ENCODE data around the gene CCDC78. TPM values are rescaled to one million over a fixed set of nuclear protein-coding genes. Genes with fewer than 3 reads are reported as not detected.
"Not testable (repeated sequence)": the region's sequence is repeated elsewhere in the genome, so short reads cannot be mapped to it uniquely, and the experiment has no call there.

The CCDC78 gene
- total and polyA plus RNA-seq, 12 donors = 0.21 to 1.7 (median 0.55) TPM; not detected in 1

DNA sequence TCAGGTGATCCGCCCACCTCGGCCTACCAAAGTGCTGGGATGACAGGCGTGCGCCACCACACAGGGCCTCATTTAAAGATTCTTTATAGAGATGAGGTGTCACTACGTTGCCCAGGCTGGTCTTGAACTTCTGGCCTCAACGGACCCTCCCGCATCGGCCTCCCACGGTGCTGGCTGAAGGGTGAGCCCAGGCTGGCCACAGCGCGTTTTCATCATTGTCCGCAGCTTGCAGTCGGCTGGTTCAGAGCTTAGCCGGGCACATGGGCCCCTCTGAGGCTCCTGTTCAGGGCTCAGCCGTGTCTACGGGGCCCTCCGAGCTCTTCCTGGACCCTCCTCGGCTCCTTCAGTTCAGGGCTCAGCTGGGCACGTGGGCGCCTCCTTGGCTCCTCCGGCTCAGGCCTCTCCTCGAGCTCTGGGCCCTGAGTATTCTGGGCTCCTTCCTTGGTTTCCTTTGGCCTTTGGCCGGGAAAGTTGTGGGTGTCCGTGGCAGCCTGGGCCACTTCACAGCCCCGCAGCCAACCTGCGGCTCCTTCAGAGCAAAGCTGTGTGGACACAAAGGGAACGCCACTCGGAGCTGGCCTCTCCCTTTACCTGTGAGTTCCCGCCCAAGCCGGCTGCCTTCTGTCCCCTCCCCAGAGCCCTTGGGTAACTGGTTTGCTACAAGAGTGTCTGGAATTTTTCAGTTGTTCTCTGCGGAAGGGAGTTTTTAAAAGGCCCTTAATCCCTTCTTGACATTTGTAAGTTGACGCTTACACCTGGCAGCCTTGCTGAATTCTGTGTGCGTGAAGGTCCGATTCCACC, 33.1 kb upstream of the CCDC78 start:
- DNase-seq = no peak
- Histone ChIP-seq H3K4me1 (peaks cover 0 to 10% (median 0%) of the 10 kb centered on the region in 9 donors), H3K27me3 (peaks cover 6 to 39% (median 11%) of the 10 kb centered on the region in 7 donors), H3K36me3 (no peaks in the 10 kb centered on the region), H3K27ac (no peak overlapping the region), H3K4me3 (no peak overlapping the region), H3K9me3 (no peaks in the 10 kb centered on the region)
- 78 to 83% methylated on average over 34 of the region's 34 CpGs for WGBS, 2 donors
- ATAC-seq = no peak
- intact Hi-C loops (cut with DNase I) = no loop called here
- TF ChIP-seq, protein P1, sequence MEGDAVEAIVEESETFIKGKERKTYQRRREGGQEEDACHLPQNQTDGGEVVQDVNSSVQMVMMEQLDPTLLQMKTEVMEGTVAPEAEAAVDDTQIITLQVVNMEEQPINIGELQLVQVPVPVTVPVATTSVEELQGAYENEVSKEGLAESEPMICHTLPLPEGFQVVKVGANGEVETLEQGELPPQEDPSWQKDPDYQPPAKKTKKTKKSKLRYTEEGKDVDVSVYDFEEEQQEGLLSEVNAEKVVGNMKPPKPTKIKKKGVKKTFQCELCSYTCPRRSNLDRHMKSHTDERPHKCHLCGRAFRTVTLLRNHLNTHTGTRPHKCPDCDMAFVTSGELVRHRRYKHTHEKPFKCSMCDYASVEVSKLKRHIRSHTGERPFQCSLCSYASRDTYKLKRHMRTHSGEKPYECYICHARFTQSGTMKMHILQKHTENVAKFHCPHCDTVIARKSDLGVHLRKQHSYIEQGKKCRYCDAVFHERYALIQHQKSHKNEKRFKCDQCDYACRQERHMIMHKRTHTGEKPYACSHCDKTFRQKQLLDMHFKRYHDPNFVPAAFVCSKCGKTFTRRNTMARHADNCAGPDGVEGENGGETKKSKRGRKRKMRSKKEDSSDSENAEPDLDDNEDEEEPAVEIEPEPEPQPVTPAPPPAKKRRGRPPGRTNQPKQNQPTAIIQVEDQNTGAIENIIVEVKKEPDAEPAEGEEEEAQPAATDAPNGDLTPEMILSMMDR (IDR thresholded peaks at IDR 0.05) = no peak

DNA sequence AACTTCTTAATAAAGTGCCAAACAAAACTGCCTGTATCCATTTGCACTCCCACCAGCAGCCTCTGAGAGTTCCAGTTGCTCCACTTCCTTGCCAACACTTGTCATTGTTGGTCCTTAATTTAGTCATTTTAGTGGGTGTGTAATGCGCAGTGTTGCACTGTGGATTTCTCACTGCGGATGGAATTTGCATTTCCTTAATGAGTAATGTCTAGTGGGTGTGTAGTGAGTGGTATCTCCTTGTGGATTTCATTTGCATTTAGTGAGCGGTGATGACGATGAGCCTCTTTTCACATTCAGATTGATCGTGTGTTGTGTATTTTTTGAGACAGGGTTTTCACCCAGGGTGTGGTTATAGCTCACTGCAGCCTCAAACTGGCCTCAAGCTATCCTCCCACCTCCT, 30.2 kb upstream of the CCDC78 start:
- H3K27ac ChIP-seq = no peak overlapping the region
- ATAC-seq (no peak), DNase-seq (no peak)
- no peaks in the 10 kb centered on the region for H3K36me3 ChIP-seq
- no peaks in the 10 kb centered on the region for H3K9me3 ChIP-seq
- H3K27me3 ChIP-seq = peaks cover 0 to 19% (median 0%) of the 10 kb centered on the region in 7 donors
- H3K4me1 ChIP-seq = peaks cover 0 to 13% (median 0%) of the 10 kb centered on the region in 9 donors
- 91 to 94% methylated on average over 5 of the region's 5 CpGs for WGBS, 2 donors
- no peak overlapping the region for H3K4me3 ChIP-seq
- TF ChIP-seq, protein P1 (IDR thresholded peaks at IDR 0.05) = no peak
- intact Hi-C loops (cut with DNase I) = no loop called here

DNA sequence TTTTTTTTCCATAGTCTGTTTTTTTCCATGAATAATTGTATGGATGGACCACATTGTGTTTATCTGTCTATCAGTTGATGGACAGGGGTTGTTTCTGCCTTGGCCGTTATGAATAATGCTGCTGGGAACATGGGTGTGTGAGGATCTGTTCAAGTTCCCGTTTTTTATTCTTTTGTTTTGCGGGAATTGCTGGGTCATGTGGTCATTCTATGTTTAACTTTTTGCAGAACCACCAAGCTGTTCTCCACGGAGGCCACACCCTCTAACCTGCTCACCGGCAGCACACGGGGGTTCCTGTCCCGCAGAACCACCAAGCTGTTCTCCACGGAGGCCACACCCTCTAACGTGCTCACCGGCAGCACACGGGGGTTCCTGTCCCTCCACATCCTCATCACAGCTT, 28.4 kb upstream of the CCDC78 start:
- TF ChIP-seq, protein P1 (IDR thresholded peaks at IDR 0.05) = no peak
- DNase-seq (no peak), ATAC-seq (peak in 2 of 8 donors; percentile 35 to 41)
- H3K9me3 ChIP-seq = no peaks in the 10 kb centered on the region
- WGBS, 2 donors = 67 to 73% methylated on average over 11 of the region's 11 CpGs
- H3K27me3 ChIP-seq = peaks cover 0 to 15% (median 0%) of the 10 kb centered on the region in 7 donors
- peaks cover 0 to 13% (median 0%) of the 10 kb centered on the region in 9 donors for H3K4me1 ChIP-seq
- intact Hi-C loops (cut with DNase I) = no loop called here
- H3K27ac ChIP-seq = peak overlapping the region in 1 of 10 donors; percentile 60
- H3K4me3 ChIP-seq = no peak overlapping the region
- no peaks in the 10 kb centered on the region for H3K36me3 ChIP-seq

DNA sequence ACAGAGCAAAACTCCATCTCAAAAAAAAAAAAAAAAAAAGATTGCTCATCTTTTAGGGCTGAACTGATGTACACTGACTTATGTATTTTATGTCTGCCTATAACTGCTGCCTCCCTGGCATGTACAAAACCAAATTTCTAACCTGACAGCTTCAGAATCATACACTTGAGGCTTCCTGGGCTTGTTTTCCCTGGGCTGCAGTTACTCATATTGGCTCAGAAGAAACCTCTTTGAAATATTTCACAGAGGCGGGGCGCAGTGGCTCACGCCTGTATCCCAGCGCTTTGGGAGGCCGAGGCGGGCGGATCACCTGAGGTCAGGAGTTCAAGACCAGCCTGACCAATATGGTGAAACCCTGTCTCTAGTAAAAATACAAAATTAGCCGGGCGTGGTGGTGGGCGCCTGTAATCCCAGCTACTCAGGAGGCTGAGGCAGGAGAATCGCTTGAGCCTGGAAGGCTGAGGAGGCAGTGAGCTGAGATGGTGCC, 27.9 kb upstream of the CCDC78 start:
- ATAC-seq; DNase-seq; intact Hi-C loops (cut with DNase I); H3K36me3 ChIP-seq; H3K4me3 ChIP-seq; H3K9me3 ChIP-seq: not testable (repeated sequence)
- Histone ChIP-seq H3K27me3 (peaks cover 0 to 15% (median 0%) of the 10 kb centered on the region in 7 donors), H3K27ac (peak overlapping the region in 1 of 10 donors; percentile 60), H3K4me1 (peaks cover 0 to 13% (median 0%) of the 10 kb centered on the region in 9 donors)
- 88 to 91% methylated on average over 11 of the region's 11 CpGs for WGBS, 2 donors

DNA sequence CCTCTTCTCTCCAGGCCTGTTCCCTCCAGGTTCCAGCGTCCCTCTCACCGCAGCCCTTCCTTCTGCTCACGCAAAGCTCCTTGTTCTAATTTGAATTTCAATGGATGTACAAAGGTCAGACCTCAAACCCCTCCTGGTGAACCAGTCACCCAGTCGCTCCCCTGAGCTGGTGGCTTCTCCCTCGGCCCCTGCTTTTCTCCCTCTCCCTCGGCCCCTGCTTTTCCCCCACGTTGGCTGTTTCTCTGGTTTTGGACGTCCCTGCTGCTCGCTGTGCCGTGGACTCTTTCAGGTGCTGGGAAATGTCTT, 25.7 kb upstream of the CCDC78 start:
- TF ChIP-seq, protein P1 (IDR thresholded peaks at IDR 0.05) = no peak
- intact Hi-C loops (cut with DNase I) = no loop called here
- DNase-seq = no peak
- Histone ChIP-seq H3K36me3 (no peaks in the 10 kb centered on the region), H3K4me3 (no peak overlapping the region), H3K27me3 (peaks cover 0 to 15% (median 0%) of the 10 kb centered on the region in 7 donors), H3K27ac (no peak overlapping the region), H3K4me1 (peaks cover 0 to 9% (median 0%) of the 10 kb centered on the region in 9 donors), H3K9me3 (no peaks in the 10 kb centered on the region)
- ATAC-seq = peak in 1 of 8 donors; percentile 15
- 28 to 30% methylated on average over 10 of the region's 10 CpGs for WGBS, 2 donors

All from heart right ventricle (tissue), 16 donors.